H9 (cell line): ENCODE data around the gene NTMT1. TPM values are rescaled to one million over a fixed set of nuclear protein-coding genes. Genes with fewer than 3 reads are reported as not detected.

ENCODE experiments used
- DNase-seq: peaks from one replicate; pipeline ENCODE4 v3.0.0-alpha.2; 2017
- H2AFZ ChIP-seq: one replicate; pipeline ENCODE4 v1.6.1; 2013; ENCODE audit warnings: mild to moderate bottlenecking, low read length, control low read depth, moderate library complexity
- H2AK5ac ChIP-seq: 2 replicates; pipeline ENCODE4 v1.6.1; 2013; ENCODE audit warnings: low read length, control low read depth, mixed read lengths; ENCODE audit not compliant: insufficient read length
- H2BK120ac ChIP-seq: one replicate; pipeline ENCODE4 v1.6.1; 2013; ENCODE audit warnings: low read depth, mild to moderate bottlenecking, low read length, control low read depth, inconsistent platforms; ENCODE audit not compliant: poor library complexity, severe bottlenecking
- H2BK12ac ChIP-seq: 2 replicates; pipeline ENCODE4 v1.6.1; 2013; ENCODE audit warnings: low read length, control low read depth, mixed read lengths, low read depth; ENCODE audit not compliant: insufficient read length
- H2BK15ac ChIP-seq: 2 replicates; pipeline ENCODE4 v1.6.1; 2013; ENCODE audit warnings: low read depth, low read length, control low read depth
- H2BK20ac ChIP-seq: one replicate; pipeline ENCODE4 v1.6.1; 2013; ENCODE audit warnings: low read depth, mild to moderate bottlenecking, low read length, control low read depth, inconsistent platforms; ENCODE audit not compliant: poor library complexity, severe bottlenecking
- H2BK5ac ChIP-seq: 2 replicates; pipeline ENCODE4 v1.6.1; 2013; ENCODE audit warnings: low read length, control low read depth, mixed read lengths; ENCODE audit not compliant: insufficient read length
- H3K14ac ChIP-seq: 2 replicates; pipeline ENCODE4 v1.6.1; 2013; ENCODE audit warnings: low read length, control low read depth; ENCODE audit not compliant: insufficient read depth
- H3K18ac ChIP-seq: 2 replicates; pipeline ENCODE4 v1.6.1; 2013; ENCODE audit warnings: low read depth, mild to moderate bottlenecking, mixed read lengths, low read length, control low read depth; ENCODE audit not compliant: insufficient read length
- H3K23ac ChIP-seq: 2 replicates; pipeline ENCODE4 v1.6.1; 2013; ENCODE audit warnings: low read length, control low read depth, mixed read lengths, low read depth; ENCODE audit not compliant: insufficient read length
- H3K23me2 ChIP-seq: 2 replicates; pipeline ENCODE4 v1.6.1; 2013; ENCODE audit warnings: low read depth, mild to moderate bottlenecking, mixed read lengths, low read length, control low read depth; ENCODE audit not compliant: insufficient read length, poor library complexity, severe bottlenecking
- H3K27ac ChIP-seq: 2 replicates; pipeline ENCODE4 v1.5.1; 2013; ENCODE audit warnings: low read length, control low read depth, mixed read lengths, low read depth; ENCODE audit not compliant: insufficient read length
- H3K27me3 ChIP-seq: 2 replicates; pipeline ENCODE4 v1.6.1; 2013; ENCODE audit warnings: low read length, control low read depth, inconsistent platforms; ENCODE audit not compliant: insufficient read depth
- H3K4ac ChIP-seq: 2 replicates; pipeline ENCODE4 v1.6.1; 2013; ENCODE audit warnings: low read depth, mild to moderate bottlenecking, control low read depth, inconsistent platforms, low read length, moderate library complexity
- H3K4me1 ChIP-seq: 2 replicates; pipeline ENCODE4 v1.6.1; 2013; ENCODE audit warnings: low read length, control low read depth, inconsistent platforms; ENCODE audit not compliant: insufficient read depth
- H3K4me2 ChIP-seq: 2 replicates; pipeline ENCODE4 v1.6.1; 2013; ENCODE audit warnings: low read length, control low read depth, mixed read lengths; ENCODE audit not compliant: insufficient read length, insufficient read depth
- H3K56ac ChIP-seq: 2 replicates; pipeline ENCODE4 v1.6.1; 2013; ENCODE audit warnings: low read depth, mild to moderate bottlenecking, mixed read lengths, low read length, control low read depth; ENCODE audit not compliant: insufficient read length
- H3K79me1 ChIP-seq: 2 replicates; pipeline ENCODE4 v1.6.1; 2013; ENCODE audit warnings: low read depth, mild to moderate bottlenecking, moderate library complexity, low read length, control low read depth, inconsistent platforms; ENCODE audit not compliant: insufficient read depth, poor library complexity, severe bottlenecking
- H3K79me2 ChIP-seq: 2 replicates; pipeline ENCODE4 v1.6.1; 2013; ENCODE audit warnings: low read length, control low read depth, inconsistent platforms; ENCODE audit not compliant: insufficient read depth
- H3K9ac ChIP-seq: 2 replicates; pipeline ENCODE4 v1.6.1; 2013; ENCODE audit warnings: low read length, control low read depth, mixed read lengths; ENCODE audit not compliant: insufficient read length; ENCODE audit errors: extremely low read depth
- H3K9me3 ChIP-seq: one replicate; pipeline ENCODE4 v1.6.1; 2013; ENCODE audit warnings: low read depth, low read length, inconsistent platforms; ENCODE audit not compliant: control insufficient read depth
- H3T11ph ChIP-seq: one replicate; pipeline ENCODE4 v1.6.1; 2013; ENCODE audit warnings: mild to moderate bottlenecking, low read length, control low read depth, inconsistent platforms
- H4K20me1 ChIP-seq: one replicate; pipeline ENCODE4 v1.6.1; 2013; ENCODE audit not compliant: control insufficient read depth, insufficient read length, insufficient read depth
- H4K5ac ChIP-seq: 2 replicates; pipeline ENCODE4 v1.6.1; 2013; ENCODE audit warnings: low read depth, mild to moderate bottlenecking, mixed read lengths, low read length, control low read depth; ENCODE audit not compliant: insufficient read length
- H4K8ac ChIP-seq: replicated peaks from 2 replicates; pipeline ENCODE4 v1.6.1; 2013; ENCODE audit warnings: low read length, control low read depth, mixed read lengths, low read depth; ENCODE audit not compliant: insufficient read length
- H4K91ac ChIP-seq: 2 replicates; pipeline ENCODE4 v1.6.1; 2013; ENCODE audit warnings: low read depth, mild to moderate bottlenecking, moderate library complexity, mixed read lengths, low read length, control low read depth; ENCODE audit not compliant: insufficient read length
- H3K27ac Mint-ChIP-seq, 3 experiments: 2 replicates in 2 of 3; 3 replicates in 1 of 3; pipeline ENCODE4 v1.8.0; 2020 to 2021; ENCODE audit warnings: mixed read lengths in 3 of 3, mild to moderate bottlenecking in 1 of 3, moderate library complexity in 1 of 3
- H3K27me3 Mint-ChIP-seq: 2 replicates; pipeline ENCODE4 v1.8.0; 2021; ENCODE audit warnings: low read depth, mild to moderate bottlenecking, moderate library complexity, mixed read lengths
- H3K36me3 Mint-ChIP-seq, 3 experiments: 2 replicates in 2 of 3; 3 replicates in 1 of 3; pipeline ENCODE4 v1.8.0; 2020 to 2021; ENCODE audit warnings: low read depth in 3 of 3, mixed read lengths in 3 of 3; ENCODE audit not compliant: insufficient read depth in 1 of 3
- H3K4me1 Mint-ChIP-seq, 2 experiments: 2 replicates each; pipeline ENCODE4 v1.8.0; 2020; ENCODE audit warnings: mixed read lengths in 2 of 2
- H3K4me3 Mint-ChIP-seq, 2 experiments: 2 replicates in 1 of 2; 3 replicates in 1 of 2; pipeline ENCODE4 v1.8.0; 2020 to 2021; ENCODE audit warnings: mild to moderate bottlenecking in 2 of 2, mixed read lengths in 2 of 2, moderate library complexity in 1 of 2
- H3K9me3 Mint-ChIP-seq, 2 experiments: 2 replicates in 1 of 2; 3 replicates in 1 of 2; pipeline ENCODE4 v1.8.0; 2020; ENCODE audit warnings: mild to moderate bottlenecking in 2 of 2, mixed read lengths in 2 of 2, moderate library complexity in 1 of 2
- WGBS: extraction: QIAGEN DNeasy Blood & Tissue Kit; methylation state at CpG from one replicate; pipeline ENCODE4 v1.1.7; 2013; ENCODE audit warnings: missing lambda C conversion rate, low lambda C conversion rate, mixed read lengths; ENCODE audit not compliant: insufficient read length; ENCODE audit errors: extremely low coverage; 5-methylcytosine and 5-hydroxymethylcytosine counted together
- total RNA-seq: library from RNA; stranded (reverse); gene quantifications from 2 replicates; pipeline ENCODE4 v1.2.1, GENCODE V29; 2021
- TF ChIP-seq, protein P1 (sequence below): fragments of 200-600 bp; sonication (generic); conservative IDR thresholded peaks from 3 replicates; pipeline ENCODE4 v1.8.0; 2021; ENCODE audit warnings: antibody characterized with exemption, mild to moderate bottlenecking

NTMT1 gene
- total RNA-seq, 1 experiment from 2014 or later, result 57.9 TPM

DNA sequence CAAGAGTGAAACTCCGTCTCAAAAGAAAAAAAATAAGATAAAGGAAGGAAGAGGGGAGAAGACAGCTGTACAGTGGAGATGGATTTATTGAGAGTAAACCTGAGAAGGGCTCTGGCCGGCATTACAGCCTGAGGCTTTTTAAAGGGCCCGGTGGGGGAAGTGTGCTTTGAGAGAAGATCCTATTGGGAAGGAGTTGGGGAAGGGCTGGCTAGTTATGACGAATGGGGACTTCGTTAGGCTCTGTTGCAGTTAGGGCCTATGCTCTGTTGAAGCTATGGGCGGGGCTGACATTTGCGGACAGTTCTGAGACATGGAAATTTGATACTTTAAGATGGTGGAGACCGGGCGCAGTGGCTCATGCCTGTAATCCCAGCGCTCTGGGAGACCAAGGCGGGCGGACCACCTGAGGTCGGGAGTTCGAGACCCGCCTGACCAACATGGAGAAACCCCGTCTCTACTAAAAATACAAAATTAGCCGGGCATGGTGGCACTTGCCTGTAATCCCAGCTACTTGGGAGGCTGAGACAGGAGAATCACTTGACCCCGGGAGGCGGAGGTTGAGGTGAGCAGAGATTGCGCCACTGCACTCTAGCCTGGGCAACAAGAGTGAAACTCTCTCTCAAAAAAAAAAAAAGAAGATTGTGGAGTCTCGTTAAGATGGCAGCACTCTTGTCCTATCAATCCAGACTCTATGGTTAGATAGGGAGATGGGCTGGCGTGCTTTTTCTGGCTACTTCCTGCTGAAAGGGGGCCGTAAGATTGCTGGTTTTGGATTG lies 38.3 kb upstream of the NTMT1 start:
- Mint-ChIP-seq H3K4me3 (peak overlapping the region in 1 of 2 experiments; percentile 30; a peak in 1 of 5 replicates), H3K27ac (no peak overlapping the region), H3K36me3 (no peaks in the 10 kb centered on the region; a peak in 1 of 7 replicates), H3K27me3 (peaks cover 35% of the 10 kb centered on the region), H3K9me3 (peaks cover 0 to 2% of the 10 kb centered on the region in 2 experiments; a peak in 1 of 5 replicates), H3K4me1 (peaks cover 34 to 49% of the 10 kb centered on the region in 2 experiments)
- no peaks in the 10 kb centered on the region for H3K79me1 ChIP-seq
- H3K79me2 ChIP-seq, result no peaks in the 10 kb centered on the region
- H2BK12ac ChIP-seq, result no peak overlapping the region
- no peak overlapping the region for H4K8ac ChIP-seq
- no peak overlapping the region for H3K14ac ChIP-seq
- peaks cover 4% of the 10 kb centered on the region; the same call in 1 of the 2 replicates for H3K4me1 ChIP-seq
- no peak overlapping the region for H3K18ac ChIP-seq
- peak; percentile 70 for DNase-seq
- no peak overlapping the region for H2BK15ac ChIP-seq
- H3K4ac ChIP-seq, result no peak overlapping the region
- H2BK5ac ChIP-seq, result no peak overlapping the region
- TF ChIP-seq, protein P1, sequence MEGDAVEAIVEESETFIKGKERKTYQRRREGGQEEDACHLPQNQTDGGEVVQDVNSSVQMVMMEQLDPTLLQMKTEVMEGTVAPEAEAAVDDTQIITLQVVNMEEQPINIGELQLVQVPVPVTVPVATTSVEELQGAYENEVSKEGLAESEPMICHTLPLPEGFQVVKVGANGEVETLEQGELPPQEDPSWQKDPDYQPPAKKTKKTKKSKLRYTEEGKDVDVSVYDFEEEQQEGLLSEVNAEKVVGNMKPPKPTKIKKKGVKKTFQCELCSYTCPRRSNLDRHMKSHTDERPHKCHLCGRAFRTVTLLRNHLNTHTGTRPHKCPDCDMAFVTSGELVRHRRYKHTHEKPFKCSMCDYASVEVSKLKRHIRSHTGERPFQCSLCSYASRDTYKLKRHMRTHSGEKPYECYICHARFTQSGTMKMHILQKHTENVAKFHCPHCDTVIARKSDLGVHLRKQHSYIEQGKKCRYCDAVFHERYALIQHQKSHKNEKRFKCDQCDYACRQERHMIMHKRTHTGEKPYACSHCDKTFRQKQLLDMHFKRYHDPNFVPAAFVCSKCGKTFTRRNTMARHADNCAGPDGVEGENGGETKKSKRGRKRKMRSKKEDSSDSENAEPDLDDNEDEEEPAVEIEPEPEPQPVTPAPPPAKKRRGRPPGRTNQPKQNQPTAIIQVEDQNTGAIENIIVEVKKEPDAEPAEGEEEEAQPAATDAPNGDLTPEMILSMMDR, result no peak
- no peak overlapping the region for H3K4me2 ChIP-seq
- no peak overlapping the region for H3K23ac ChIP-seq
- H3K27ac ChIP-seq, result no peak overlapping the region
- no peak overlapping the region for H4K5ac ChIP-seq
- H3K9ac ChIP-seq, result no peak overlapping the region
- H3K56ac ChIP-seq, result no peak overlapping the region
- no peaks in the 10 kb centered on the region for H3K27me3 ChIP-seq
- H3K23me2 ChIP-seq, result no peaks in the 10 kb centered on the region
- H4K91ac ChIP-seq, result no peak overlapping the region
- H3K9me3 ChIP-seq, result no peaks in the 10 kb centered on the region
- H2AFZ ChIP-seq, result no peak overlapping the region
- H2BK120ac ChIP-seq, result no peak overlapping the region
- H4K20me1 ChIP-seq, result no peaks in the 10 kb centered on the region
- no peak overlapping the region for H2AK5ac ChIP-seq
- no CpG with 5 or more reads among the region's 23 CpGs for WGBS
- no peak overlapping the region for H3T11ph ChIP-seq
- H2BK20ac ChIP-seq, result no peak overlapping the region
